GM18519 (cell line): Measurements from ENCODE around the gene TTC34.

Source experiments
- ATAC-seq: cut with Tn5 transposase; IDR thresholded peaks from one replicate; pipeline ENCODE4 v1.9.1; 2021; ENCODE audit warnings: mild to moderate bottlenecking, moderate library complexity; ENCODE audit not compliant: unreplicated experiment, low FRiP score

The TTC34 gene, protein sequence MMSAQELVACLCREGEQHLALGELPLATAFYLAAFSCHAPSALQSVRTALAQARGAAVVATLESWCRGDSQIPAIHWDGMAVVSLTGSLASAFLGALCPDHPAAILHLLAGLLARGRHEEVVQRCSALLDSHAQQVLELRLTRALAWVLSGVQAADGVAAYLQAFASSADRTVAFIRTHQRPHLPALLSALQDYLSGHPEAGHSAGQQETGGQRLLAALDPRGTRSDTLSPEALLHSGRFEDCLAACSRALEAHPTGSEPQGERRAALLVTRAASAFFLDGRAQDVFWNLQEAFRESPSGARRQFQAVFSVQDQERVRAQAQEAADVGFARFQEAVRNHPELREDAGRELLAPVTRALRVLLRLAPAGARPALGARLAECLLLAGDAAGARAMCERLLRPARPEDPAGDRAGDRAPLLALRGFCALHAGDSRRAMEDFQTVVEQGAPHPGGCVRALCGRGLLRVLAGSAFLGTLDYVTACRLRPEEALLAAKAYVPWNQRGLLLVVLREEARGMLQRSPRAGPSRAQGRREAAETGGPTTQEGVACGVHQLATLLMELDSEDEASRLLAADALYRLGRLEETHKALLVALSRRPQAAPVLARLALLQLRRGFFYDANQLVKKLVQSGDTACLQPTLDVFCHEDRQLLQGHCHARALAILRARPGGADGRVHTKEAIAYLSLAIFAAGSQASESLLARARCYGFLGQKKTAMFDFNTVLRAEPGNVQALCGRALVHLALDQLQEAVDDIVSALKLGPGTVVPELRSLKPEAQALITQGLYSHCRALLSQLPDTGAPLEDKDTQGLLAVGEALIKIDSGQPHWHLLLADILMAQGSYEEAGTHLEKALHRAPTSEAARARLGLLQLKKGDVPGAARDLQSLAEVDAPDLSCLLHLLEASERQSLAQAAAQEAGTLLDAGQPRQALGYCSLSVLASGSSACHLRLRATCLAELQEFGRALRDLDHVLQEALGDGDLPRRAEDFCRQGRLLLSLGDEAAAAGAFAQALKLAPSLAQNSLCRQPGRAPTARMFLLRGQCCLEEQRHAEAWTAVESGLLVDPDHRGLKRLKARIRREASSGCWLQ

DNA sequence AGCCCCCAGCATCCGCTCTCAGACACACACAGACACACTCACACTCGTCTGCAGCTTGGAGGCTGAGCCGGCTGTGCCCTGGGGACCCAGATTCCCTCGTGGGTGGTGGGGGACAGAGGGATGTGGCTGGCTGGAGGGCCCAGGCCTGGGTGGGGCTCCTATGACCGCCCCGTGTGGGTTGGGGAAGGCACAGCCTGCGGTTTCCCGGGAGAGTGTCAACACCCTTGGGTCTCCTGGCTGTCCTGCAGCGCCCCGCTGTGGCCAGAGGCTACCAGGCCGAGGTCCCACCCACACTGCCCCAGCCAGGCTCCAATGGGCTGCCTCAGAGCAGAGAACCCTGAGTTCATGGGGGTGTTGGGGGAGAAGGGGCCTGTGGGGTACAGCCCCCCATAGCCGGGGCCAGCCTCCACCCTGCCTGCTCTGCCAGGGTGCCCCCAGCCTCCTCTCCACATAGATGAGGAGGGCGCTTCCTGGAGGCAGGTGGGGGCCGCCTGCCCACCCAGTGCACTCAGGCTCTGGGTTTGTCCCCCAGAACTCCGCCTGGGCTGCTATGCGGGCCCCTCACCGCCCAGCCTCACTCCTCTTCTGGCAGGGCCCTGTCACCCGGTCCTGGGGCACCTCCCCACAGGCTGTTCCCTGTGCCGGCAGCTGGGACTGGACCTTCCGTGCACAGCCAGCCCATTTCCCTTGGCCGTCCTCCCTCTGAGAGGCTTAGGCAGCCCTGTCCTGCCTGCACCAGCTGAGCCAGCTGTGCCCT is at the start of gene TTC34:
TTC34 (minus strand) TSS at position 159 of the 757 bp plus-strand sequence. CDS start 866 bp downstream, outside the sequence.
- no peak for ATAC-seq

DNA sequence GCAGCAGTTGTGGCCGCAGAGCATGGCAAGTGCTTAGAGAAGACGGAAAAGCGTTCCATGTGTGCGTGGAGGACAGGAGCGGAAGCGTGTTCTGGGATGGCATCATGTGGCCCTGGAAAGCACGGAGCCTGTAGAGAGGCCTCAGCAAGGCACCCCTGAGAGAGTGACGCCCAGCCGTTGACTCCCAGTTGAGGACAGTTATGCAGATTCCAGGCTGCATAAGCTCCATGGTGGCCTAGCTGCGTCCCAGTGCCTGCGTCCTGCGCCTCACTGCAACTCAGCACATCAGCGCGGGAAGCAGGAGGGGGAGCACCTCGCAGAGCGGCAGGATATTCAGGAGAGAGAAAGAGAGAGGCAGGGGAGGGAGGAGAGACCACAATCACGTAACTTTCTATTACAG is 49.0 kb upstream of the TTC34 start:
- no peak for ATAC-seq

DNA sequence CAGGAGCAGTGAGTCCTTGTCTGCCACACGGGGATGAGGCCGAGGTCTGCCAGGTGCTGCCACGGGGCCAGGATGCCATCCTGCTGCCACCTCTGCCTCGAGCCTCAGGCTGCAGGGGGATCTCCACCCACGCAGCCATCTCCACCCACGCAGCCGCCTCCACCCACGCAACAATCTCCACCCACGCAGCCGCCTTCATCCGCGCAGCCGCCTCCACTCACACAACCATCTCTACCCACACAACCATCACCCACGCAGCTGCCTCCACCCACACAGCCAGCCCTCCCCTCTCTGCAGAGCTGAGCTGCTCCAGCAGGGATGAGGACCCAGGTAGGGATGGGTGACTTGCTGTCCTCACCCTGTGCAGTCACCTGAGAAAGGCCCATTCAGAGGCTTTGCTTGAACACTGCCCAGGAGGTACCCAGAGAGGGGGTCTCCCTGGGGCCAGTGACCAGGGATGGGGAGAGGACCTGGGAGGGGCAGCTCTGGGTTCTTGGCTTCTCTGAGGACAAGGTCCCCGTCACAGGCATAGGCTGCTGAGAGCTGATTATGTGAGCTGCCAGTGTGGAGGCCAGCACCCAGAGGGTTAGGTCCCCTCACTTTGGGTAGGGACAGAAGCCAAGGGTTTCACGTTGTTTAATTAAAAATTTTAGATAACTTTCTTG is 46.6 kb upstream of the TTC34 start:
- ATAC-seq, result no peak

GRCh38 chr1:2847086-2847985 is 45.8 kb upstream of the TTC34 start:
- ATAC-seq, result no peak

GRCh38 chr1:2845869-2846268 is 44.4 kb upstream of the TTC34 start:
- ATAC-seq, result no peak

GRCh38 chr1:2840036-2840809 is 38.7 kb upstream of the TTC34 start:
- no peak for ATAC-seq

DNA sequence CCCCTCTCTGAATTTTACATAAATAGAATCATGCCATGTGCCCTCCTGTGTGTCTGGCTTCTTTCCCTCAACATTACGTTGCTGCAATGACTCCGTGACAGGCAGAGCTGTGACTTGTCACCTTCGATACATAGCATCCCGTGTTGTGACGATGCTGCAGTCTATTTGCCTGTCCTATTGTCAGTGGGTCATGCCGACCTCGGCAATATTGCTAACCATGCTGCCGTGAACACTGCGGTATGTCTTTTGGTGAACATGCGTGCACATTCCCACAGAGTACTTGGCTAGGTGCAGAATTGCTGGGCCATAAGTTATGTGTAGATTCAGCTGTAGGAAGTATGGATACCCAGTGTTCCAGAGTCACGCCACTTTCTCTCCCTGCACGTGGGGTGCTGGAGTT is 36.3 kb upstream of the TTC34 start:
- no peak for ATAC-seq

- no peak for ATAC-seq
Observed at GRCh38 chr1:2837316-2837715, 35.8 kb upstream of the TTC34 start.

DNA sequence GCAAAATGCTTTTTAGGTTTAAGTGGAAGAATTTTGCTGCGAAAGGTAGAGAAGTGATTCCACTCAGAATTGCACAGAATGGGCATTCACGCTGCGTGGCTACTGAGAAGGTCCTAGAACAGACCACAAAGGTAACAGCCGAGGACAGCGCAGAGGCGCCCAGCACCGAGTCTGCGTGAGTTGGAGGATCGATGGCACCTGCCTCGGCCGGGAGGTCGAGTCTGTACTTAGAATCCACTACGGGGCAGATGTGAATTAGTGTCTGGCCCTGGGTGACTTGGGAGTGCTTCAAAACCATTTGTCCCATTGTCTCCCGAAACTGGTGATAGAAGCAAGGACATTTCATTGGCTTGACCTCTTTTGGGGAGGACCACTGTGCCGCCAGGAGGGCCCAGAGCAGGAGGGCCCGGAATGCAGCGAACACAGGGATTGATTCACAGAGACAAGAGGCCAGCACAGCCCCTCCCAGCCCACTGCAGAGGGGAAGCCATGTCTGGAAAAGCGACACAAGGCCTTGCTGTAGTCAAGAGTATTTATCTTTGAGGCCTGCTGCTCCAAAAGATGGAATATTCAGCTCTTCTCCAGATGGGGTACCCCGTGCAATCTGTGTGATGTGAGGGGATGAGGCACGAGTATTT is 35.0 kb upstream of the TTC34 start:
- ATAC-seq, result no peak

DNA sequence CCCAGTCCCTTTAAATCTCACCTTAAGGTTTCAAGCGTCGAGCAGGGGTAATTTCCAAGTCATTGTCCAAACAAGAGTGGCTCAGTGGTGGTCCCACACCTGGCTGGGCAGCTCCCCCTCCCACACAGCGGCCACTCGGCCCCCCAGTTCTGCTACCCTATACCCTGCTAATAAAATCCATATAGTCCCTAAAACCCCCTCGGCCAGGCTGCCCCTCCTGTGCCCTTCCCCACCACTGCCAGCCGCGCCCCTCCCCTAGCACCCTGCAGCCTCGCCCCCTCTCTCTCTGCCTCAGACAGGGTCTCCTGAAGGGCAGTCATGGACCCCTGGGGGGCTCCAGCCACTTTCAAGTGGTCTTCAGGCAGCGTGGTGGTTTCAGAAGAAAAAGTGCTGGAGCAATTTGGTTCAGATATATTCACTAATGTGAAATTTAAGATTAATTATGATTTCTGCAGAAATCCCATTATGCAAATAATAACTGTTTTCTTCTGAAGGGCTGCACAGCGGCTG is 34.2 kb upstream of the TTC34 start:
- no peak for ATAC-seq

DNA sequence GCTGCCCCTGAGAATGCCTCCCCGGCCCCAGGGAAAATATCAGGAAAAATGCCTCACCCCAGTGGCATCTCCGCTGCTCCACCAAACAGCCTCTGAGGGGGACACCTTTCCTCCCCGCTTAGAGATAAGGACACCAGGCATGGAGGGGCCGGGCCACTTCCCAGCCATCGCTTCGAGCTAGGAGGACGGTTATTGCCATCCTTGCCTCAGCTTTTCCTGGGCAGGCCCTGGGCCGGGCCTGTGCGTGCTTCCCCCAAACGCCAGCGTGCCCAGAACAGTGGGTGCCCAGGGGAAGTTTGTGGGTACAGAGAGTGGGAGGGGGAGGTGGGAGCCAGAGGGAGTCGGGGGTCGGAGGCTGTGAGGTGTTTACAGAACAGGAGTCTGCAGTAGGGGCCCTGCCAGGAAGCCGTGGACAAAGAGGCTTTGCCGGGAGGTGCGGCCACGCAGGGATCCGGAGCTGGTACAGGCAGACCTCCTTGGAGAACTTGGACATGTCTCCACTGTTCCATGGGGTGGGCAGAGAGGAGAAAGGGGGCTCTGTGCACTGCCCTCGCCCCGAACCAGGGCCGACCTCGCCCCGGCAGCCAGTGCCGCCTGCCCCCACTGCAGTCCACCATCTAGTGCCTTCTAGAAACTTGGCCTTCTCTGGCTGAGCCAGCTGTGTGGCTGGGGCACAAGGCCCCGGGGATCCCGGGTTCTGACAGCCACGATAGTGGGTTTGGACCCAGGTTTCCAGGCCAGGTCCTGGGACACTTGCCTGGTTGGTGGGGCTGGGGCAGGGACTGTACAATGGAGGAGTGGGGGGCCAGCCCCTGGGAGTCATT is 33.5 kb upstream of the TTC34 start:
- no peak for ATAC-seq

DNA sequence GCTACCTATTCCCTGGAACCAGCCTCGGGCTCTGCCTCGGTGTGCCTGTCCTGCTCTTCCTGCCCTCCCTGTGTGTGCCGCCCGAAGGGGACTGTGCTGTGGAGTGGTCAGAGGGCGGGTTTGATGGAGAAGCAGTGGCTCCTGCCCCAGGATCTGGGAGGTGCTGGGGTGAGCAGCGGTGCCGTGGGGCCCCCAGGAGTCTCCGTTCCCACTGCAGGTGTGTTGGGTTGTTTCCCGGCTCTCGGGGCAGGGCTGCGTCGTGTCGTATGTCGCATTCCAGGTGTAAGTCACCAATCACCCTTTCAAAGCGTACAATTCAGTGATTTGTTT is 32.6 kb upstream of the TTC34 start:
- no peak for ATAC-seq

GRCh38 chr1:2833454-2834145 is 32.1 kb upstream of the TTC34 start:
- no peak for ATAC-seq

DNA sequence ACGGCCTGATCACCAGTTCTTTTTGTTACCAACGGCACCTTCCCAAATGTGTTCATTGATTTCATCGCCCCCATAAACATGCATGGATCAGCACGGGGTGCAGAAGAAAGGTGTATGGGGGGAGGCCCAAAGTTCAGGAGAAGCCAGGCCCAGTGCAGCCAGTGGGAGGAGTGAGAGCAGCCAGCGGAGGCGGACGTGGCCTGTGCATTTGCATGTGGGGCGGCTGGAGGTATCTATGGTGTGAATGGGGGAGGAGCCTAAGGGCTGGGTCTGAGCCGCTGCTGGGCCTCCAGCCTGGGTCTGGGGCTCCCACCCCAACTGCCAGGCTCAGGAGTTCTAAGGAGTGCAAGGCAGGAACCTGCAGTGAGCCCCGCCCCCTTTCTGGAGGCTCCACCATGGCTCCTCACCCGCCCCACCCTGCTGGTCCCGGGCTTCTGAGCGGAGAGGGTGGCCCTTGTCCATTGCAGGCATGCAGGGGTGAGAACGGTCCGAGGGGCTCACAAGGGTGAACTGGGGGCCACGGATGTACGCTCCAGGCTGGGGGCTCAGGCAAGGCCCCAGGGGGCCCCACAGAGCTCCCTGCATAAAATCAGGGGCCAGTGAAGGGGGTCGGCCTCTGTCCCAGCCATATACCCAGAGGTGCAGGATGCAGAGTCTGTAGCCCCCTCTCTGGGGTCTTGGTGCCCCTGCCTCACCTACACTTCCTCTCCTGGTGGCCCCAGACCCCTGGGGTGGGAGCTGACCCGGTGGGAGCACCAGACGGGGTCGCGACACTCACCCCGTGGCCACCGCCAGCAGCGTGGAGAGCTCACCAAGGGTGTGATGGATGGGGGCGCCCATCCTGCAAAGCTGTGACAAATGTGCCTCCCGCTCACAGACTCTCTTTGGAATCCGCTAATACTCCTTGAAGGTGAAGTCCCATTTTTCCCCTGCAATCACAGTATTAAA is 31.3 kb upstream of the TTC34 start:
- ATAC-seq, result no peak

GRCh38 chr1:2831596-2832212 is 30.2 kb upstream of the TTC34 start:
- no peak for ATAC-seq
